B cell (primary cell): ENCODE measurements around the gene MAL. TPM values are rescaled to one million over a fixed set of nuclear protein-coding genes. Genes with fewer than 3 reads are reported as not detected.

Source experiments
- ATAC-seq: fragments of 200-7000 bp; cut with Tn5 transposase; one replicate; pipeline ENCODE4 v1.10.0; 2021; ENCODE audit warnings: low read depth, mild to moderate bottlenecking, moderate number of reproducible peaks, moderate library complexity
- CTCF ChIA-PET: fragments of 350-600 bp; sonication (Branson Sonifier 250); formaldehyde crosslinking; loops from one replicate; lab custom pipeline; 2021; ENCODE audit warnings: antibody characterized with exemption, inconsistent platforms; lab: Charles Lee
- POLR2A ChIA-PET: fragments of 350-600 bp; sonication (Branson Sonifier 250); formaldehyde crosslinking; loops from one replicate; lab custom pipeline; 2021; ENCODE audit warnings: antibody characterized with exemption; lab: Charles Lee
- DNase-seq: peaks from one replicate; pipeline ENCODE4 v3.0.0; 2013
- H2AFZ ChIP-seq: 2 replicates; pipeline ENCODE4 v1.6.1; 2012; ENCODE audit warnings: mild to moderate bottlenecking, low read depth, low read length; ENCODE audit not compliant: insufficient read depth, poor library complexity, severe bottlenecking
- H3K27ac ChIP-seq, 2 donors: 1 replicate in 1 of 2; 2 replicates in 1 of 2; pipeline ENCODE4 v1.5.1; 2012 to 2013; ENCODE audit warnings: low read length in 2 of 2, mild to moderate bottlenecking in 2 of 2, moderate library complexity in 1 of 2
- H3K27me3 ChIP-seq, 4 experiments: fragments of 200-600 bp in 1 of 4; sonication (generic) in 1 of 4; replicated peaks in 1 of 4; 1 replicate in 2 of 4; 2 replicates in 2 of 4; pipeline versions ENCODE4 v1.6.1 to v1.7.0; 2013 to 2016; ENCODE audit warnings: low read length in 3 of 4, mild to moderate bottlenecking in 2 of 4, mixed read lengths in 1 of 4, moderate library complexity in 1 of 4; ENCODE audit not compliant: insufficient read depth in 4 of 4, control insufficient read depth in 3 of 4; ENCODE audit errors: control extremely low read depth in 1 of 4
- H3K36me3 ChIP-seq, 2 experiments: replicated peaks in 1 of 2; 1 replicate in 1 of 2; 2 replicates in 1 of 2; pipeline versions ENCODE4 v1.6.1 to v1.7.1; 2013; ENCODE audit warnings: low read length in 1 of 2; ENCODE audit not compliant: insufficient read depth in 2 of 2, control insufficient read depth in 1 of 2; ENCODE audit errors: control extremely low read depth in 1 of 2, extremely low read depth in 1 of 2
- H3K4me1 ChIP-seq, 2 donors: fragments of 200-600 bp in 1 of 2; sonication (generic) in 1 of 2; 1 replicate in 1 of 2; 2 replicates in 1 of 2; pipeline versions ENCODE4 v1.5.1 to v1.6.1; 2013 to 2017; ENCODE audit warnings: low read length in 2 of 2; ENCODE audit not compliant: control insufficient read depth in 2 of 2, insufficient read depth in 2 of 2
- H3K4me2 ChIP-seq: replicated peaks from 2 replicates; pipeline ENCODE3; 2012; ENCODE audit warnings: mild to moderate bottlenecking, low read depth, low read length; ENCODE audit not compliant: poor library complexity, severe bottlenecking
- H3K4me3 ChIP-seq, 5 experiments: fragments of 200-600 bp in 1 of 5; sonication (generic) in 1 of 5; 1 replicate in 3 of 5; 2 replicates in 2 of 5; pipeline versions ENCODE4 v1.5.1 to v1.7.0; 2011 to 2016; ENCODE audit warnings: low read length in 4 of 5, mild to moderate bottlenecking in 4 of 5, low read depth in 2 of 5, control low read depth in 1 of 5, moderate library complexity in 1 of 5; ENCODE audit not compliant: insufficient read depth in 1 of 5; ENCODE audit errors: control extremely low read depth in 1 of 5, extremely low read depth in 1 of 5
- H3K79me2 ChIP-seq: fragments of 200-600 bp; sonication (generic); one replicate; pipeline ENCODE4 v1.6.0; 2016; ENCODE audit warnings: low read length; ENCODE audit not compliant: control insufficient read depth, insufficient read depth
- H3K9ac ChIP-seq: fragments of 200-600 bp; sonication (generic); 2 replicates; pipeline ENCODE4 v1.6.1; 2017; ENCODE audit warnings: mild to moderate bottlenecking, low read length, moderate library complexity
- H3K9me3 ChIP-seq, 3 donors: one replicate each; pipeline versions ENCODE4 v1.6.1 to v1.7.1; 2013; ENCODE audit warnings: low read length in 2 of 3; ENCODE audit not compliant: control insufficient read depth in 2 of 3, insufficient read depth in 1 of 3; ENCODE audit errors: control extremely low read depth in 1 of 3
- H4K20me1 ChIP-seq: 2 replicates; pipeline ENCODE4 v1.6.0; 2012; ENCODE audit warnings: mild to moderate bottlenecking, low read length; ENCODE audit not compliant: insufficient read depth, control insufficient read depth, poor library complexity, severe bottlenecking
- H3K27ac Mint-ChIP-seq: one replicate; pipeline ENCODE4 v1.8.0; 2021; ENCODE audit warnings: mixed read lengths
- H3K27me3 Mint-ChIP-seq: one replicate; pipeline ENCODE4 v1.8.0; 2021; ENCODE audit warnings: mixed read lengths
- H3K4me1 Mint-ChIP-seq: one replicate; pipeline ENCODE4 v1.8.0; 2021; ENCODE audit warnings: mixed read lengths
- H3K4me3 Mint-ChIP-seq: one replicate; pipeline ENCODE4 v1.8.0; 2021; ENCODE audit warnings: mixed read lengths
- H3K9me3 Mint-ChIP-seq: one replicate; pipeline ENCODE4 v1.8.0; 2022; ENCODE audit warnings: mixed read lengths; ENCODE audit not compliant: insufficient read depth
- CTCF ChIP-seq: fragments of 200-600 bp; IDR thresholded peaks from one replicate; pipeline ENCODE4 v1.8.0; 2022; ENCODE audit warnings: antibody characterized with exemption, mild to moderate bottlenecking
- EZH2 ChIP-seq: IDR thresholded peaks from 2 replicates; pipeline ENCODE4 v1.6.1; 2012; ENCODE audit warnings: borderline replicate concordance, low read depth, mild to moderate bottlenecking, moderate library complexity, low read length; ENCODE audit not compliant: insufficient read depth, poor library complexity, severe bottlenecking
- WGBS: methylation state at CpG from one replicate; pipeline ENCODE4 v1.1.5; 2013; ENCODE audit warnings: missing lambda C conversion rate; ENCODE audit not compliant: insufficient coverage; 5-methylcytosine and 5-hydroxymethylcytosine counted together
- intact Hi-C: fragments of 100-400 bp; cut with micrococcal nuclease; formaldehyde crosslinking; loops from one replicate; pipeline ENCODE4 v1.10.0; 2022
- polyA plus RNA-seq: library from polyadenylated mRNA; depleted of rRNA; stranded (reverse); fragments of >200 nt; gene quantifications from 2 replicates; pipeline ENCODE4 v1.2.3, GENCODE V29; 2012
- total RNA-seq, 2 donors: library from RNA; stranded (reverse); fragments of 120-200 nt in 1 of 2; gene quantifications; 1 replicate in 1 of 2; 2 replicates in 1 of 2; pipeline versions ENCODE4 v1.2.3 to v1.2.4, GENCODE V29; 2013 to 2022

The MAL gene
- total and polyA plus RNA-seq, 2 donors (not counting 1 experiment from before 2014, with no cell fraction given) = 0.74 to 3.0 TPM

- H2AFZ ChIP-seq = no peak overlapping the region
- H3K27ac ChIP-seq = no peak overlapping the region
- H3K9me3 Mint-ChIP-seq = no peaks in the 10 kb centered on the region
- ChIA-PET POLR2A (no interaction called here), CTCF (no interaction called here)
- ATAC-seq = no peak
- no peaks in the 10 kb centered on the region for H4K20me1 ChIP-seq
- no peak overlapping the region for H3K4me3 ChIP-seq
- H3K27ac Mint-ChIP-seq = no peak overlapping the region
- 94% methylated on average over 12 of the region's 12 CpGs for WGBS
- no peaks in the 10 kb centered on the region for H3K79me2 ChIP-seq
- no peak overlapping the region for H3K9ac ChIP-seq
- H3K36me3 ChIP-seq = no peaks in the 10 kb centered on the region
- no peaks in the 10 kb centered on the region for H3K4me1 Mint-ChIP-seq
- no peak overlapping the region for H3K4me3 Mint-ChIP-seq
- TF ChIP-seq EZH2 (no peak), CTCF (no peak)
- no peak overlapping the region for H3K4me2 ChIP-seq
- DNase-seq = no peak
- peaks cover 0 to 4% of the 10 kb centered on the region in 2 donors for H3K4me1 ChIP-seq
- H3K9me3 ChIP-seq = peaks cover 0 to 9% (median 0%) of the 10 kb centered on the region in 3 donors
- H3K27me3 Mint-ChIP-seq = peaks cover 18% of the 10 kb centered on the region
- intact Hi-C loops = no loop called here
- peaks cover 0 to 12% (median 2%) of the 10 kb centered on the region in 4 experiments for H3K27me3 ChIP-seq
These were observed 7.7 kb upstream of the MAL start for GRCh38 chr2:95017836-95018235.

- TF ChIP-seq CTCF (no peak), EZH2 (no peak)
These were observed 7.2 kb upstream of the MAL start for GRCh38 chr2:95018301-95018700.

More at GRCh38 chr2:95018301-95018700, 7.2 kb upstream of the MAL start:
- Mint-ChIP-seq H3K27me3 (peaks cover 23% of the 10 kb centered on the region), H3K27ac (no peak overlapping the region), H3K4me3 (no peak overlapping the region), H3K4me1 (no peaks in the 10 kb centered on the region), H3K9me3 (no peaks in the 10 kb centered on the region)
- no peak overlapping the region for H3K4me2 ChIP-seq
- POLR2A ChIA-PET = no interaction called here
- H3K36me3 ChIP-seq = no peaks in the 10 kb centered on the region
- no peak overlapping the region for H3K9ac ChIP-seq
- no peak overlapping the region for H3K27ac ChIP-seq
- ATAC-seq = no peak
- intact Hi-C loops = no loop called here
- no peak overlapping the region for H3K4me3 ChIP-seq
- peaks cover 0 to 4% of the 10 kb centered on the region in 2 donors for H3K4me1 ChIP-seq
- H3K9me3 ChIP-seq = peaks cover 0 to 9% (median 0%) of the 10 kb centered on the region in 3 donors
- H2AFZ ChIP-seq = no peak overlapping the region
- H3K79me2 ChIP-seq = no peaks in the 10 kb centered on the region
- H3K27me3 ChIP-seq = peaks cover 0 to 16% (median 6%) of the 10 kb centered on the region in 4 experiments
- no peak for DNase-seq
- H4K20me1 ChIP-seq = no peaks in the 10 kb centered on the region
- WGBS = 86% methylated on average over 10 of the region's 10 CpGs
- CTCF ChIA-PET = no interaction called here
